Vagina (tissue), 2 donors: ENCODE measurements around the gene TRMT5. TPM values are rescaled to one million over a fixed set of nuclear protein-coding genes. Genes with fewer than 3 reads are reported as not detected.

Experiments
- DNase-seq, 2 donors: peaks; one replicate each; pipeline ENCODE4 v3.0.0-alpha.2; 2017; ENCODE audit errors: extremely low spot score in 2 of 2
- H3K27ac ChIP-seq: fragments of 200-600 bp; sonication (generic); one replicate; pipeline ENCODE4 v1.5.1; 2019
- H3K27me3 ChIP-seq: fragments of 200-600 bp; sonication (generic); one replicate; pipeline ENCODE4 v1.5.1; 2019
- H3K36me3 ChIP-seq, 2 donors: fragments of 200-600 bp; sonication (generic); one replicate each; pipeline ENCODE4 v1.5.1; 2017 to 2019
- H3K4me1 ChIP-seq: fragments of 200-600 bp; sonication (generic); one replicate; pipeline ENCODE4 v1.5.1; 2019
- H3K4me3 ChIP-seq, 2 donors: fragments of 200-600 bp; sonication (generic); 1 replicate in 1 of 2; 2 replicates in 1 of 2; pipeline ENCODE4 v1.5.1; 2016 to 2019
- H3K9me3 ChIP-seq: fragments of 200-600 bp; sonication (generic); one replicate; pipeline ENCODE4 v1.5.1; 2019
- CTCF ChIP-seq, 3 experiments: fragments of 450-650 bp in 2 of 3; fragments of 200-600 bp in 1 of 3; sonication (generic) in 1 of 3; IDR thresholded peaks; one replicate each; pipeline ENCODE4 v1.5.1; 2017 to 2019; ENCODE audit warnings: antibody characterized with exemption in 3 of 3, mild to moderate bottlenecking in 2 of 3, moderate library complexity in 2 of 3
- POLR2A ChIP-seq, 2 donors: fragments of 450-650 bp; IDR thresholded peaks; one replicate each; pipeline ENCODE4 v1.6.1; 2017; ENCODE audit warnings: antibody characterized with exemption in 2 of 2, mild to moderate bottlenecking in 2 of 2, moderate library complexity in 2 of 2
- POLR2AphosphoS5 ChIP-seq, 2 donors: sonication (generic); formaldehyde crosslinking; IDR thresholded peaks; one replicate each; pipeline ENCODE4 v1.9.0; 2017; ENCODE audit warnings: antibody characterized with exemption in 2 of 2, mild to moderate bottlenecking in 2 of 2, low read depth in 1 of 2; ENCODE audit not compliant: insufficient read depth in 1 of 2
- intact Hi-C: fragments of 100-400 bp; cut with DNase I; formaldehyde crosslinking; loops from one replicate; pipeline ENCODE4 v1.15.1; 2023
- small RNA-seq: library from RNA; depleted of rRNA; stranded (forward); fragments of <200 nt; gene quantifications from one replicate; pipeline ENCODE3, GENCODE V24; 2016
- total RNA-seq: library from RNA; depleted of rRNA; stranded (reverse); fragments of >200 nt; gene quantifications from one replicate; pipeline ENCODE4 v1.2.3, GENCODE V29; 2016

Gene TRMT5
- total RNA-seq, 1 donor from 2014 or later = 2.9 TPM

- H3K27me3 ChIP-seq = no peaks in the 10 kb centered on the region
- no peaks in the 10 kb centered on the region for H3K4me1 ChIP-seq
- no peak for TF ChIP-seq CTCF (IDR thresholded peaks at IDR 0.05)
- TF ChIP-seq POLR2A (IDR thresholded peaks at IDR 0.05) = no peak
- no peak for TF ChIP-seq POLR2AphosphoS5 (IDR thresholded peaks at IDR 0.05; ENCODE audit: insufficient read depth in 1 of 2, low read depth in 1 of 2)
- H3K9me3 ChIP-seq = no peaks in the 10 kb centered on the region
- no peaks in the 10 kb centered on the region for H3K36me3 ChIP-seq
- intact Hi-C loops = no loop called here
- DNase-seq = no peak
- H3K4me3 ChIP-seq = no peak overlapping the region
- no peak overlapping the region for H3K27ac ChIP-seq
Measured at GRCh38 chr14:60926002-60926401, 54.9 kb downstream of the TRMT5 start.

- no peak for TF ChIP-seq CTCF (IDR thresholded peaks at IDR 0.05)
- no peak for TF ChIP-seq POLR2AphosphoS5 (IDR thresholded peaks at IDR 0.05; ENCODE audit: insufficient read depth in 1 of 2, low read depth in 1 of 2)
- no peak for TF ChIP-seq POLR2A (IDR thresholded peaks at IDR 0.05)
- no peaks in the 10 kb centered on the region for H3K36me3 ChIP-seq
- H3K4me3 ChIP-seq = no peak overlapping the region
- H3K27ac ChIP-seq = no peak overlapping the region
- H3K4me1 ChIP-seq = no peaks in the 10 kb centered on the region
- intact Hi-C loops = no loop called here
- DNase-seq = no peak
- H3K9me3 ChIP-seq = no peaks in the 10 kb centered on the region
- no peaks in the 10 kb centered on the region for H3K27me3 ChIP-seq
Measured at GRCh38 chr14:60925286-60925685, 55.6 kb downstream of the TRMT5 start.

GRCh38 chr14:60922050-60922449 is 58.8 kb downstream of the TRMT5 start:
- H3K4me3 ChIP-seq = no peak overlapping the region
- no peaks in the 10 kb centered on the region for H3K4me1 ChIP-seq
- intact Hi-C loops = no loop called here
- no peak for DNase-seq
- no peaks in the 10 kb centered on the region for H3K9me3 ChIP-seq
- no peaks in the 10 kb centered on the region for H3K27me3 ChIP-seq
- H3K36me3 ChIP-seq = no peaks in the 10 kb centered on the region
- no peak overlapping the region for H3K27ac ChIP-seq
- TF ChIP-seq POLR2A (IDR thresholded peaks at IDR 0.05) (no peak), POLR2AphosphoS5 (IDR thresholded peaks at IDR 0.05; ENCODE audit: insufficient read depth in 1 of 2, low read depth in 1 of 2) (no peak), CTCF (IDR thresholded peaks at IDR 0.05) (no peak)

Small RNAs within 50 kb of the gene (small RNA-seq; reads per million reads assigned to genes)
- gene RNU6-398P = not detected

Other genes starting within 250 kb of the TRMT5 start
- gene MNAT1, start 246.3 kb downstream of the TRMT5 start, total RNA-seq = 38.1 TPM
- gene SLC38A6, start 166 bp upstream of the TRMT5 start, total RNA-seq = 17.2 TPM